H9 (cell line): ENCODE measurements around the gene ABCC2. TPM values are rescaled to one million over a fixed set of nuclear protein-coding genes. Genes with fewer than 3 reads are reported as not detected.

Experiments
- DNase-seq: peaks from one replicate; pipeline ENCODE4 v3.0.0-alpha.2; 2017
- H2AFZ ChIP-seq: one replicate; pipeline ENCODE4 v1.6.1; 2013; ENCODE audit warnings: mild to moderate bottlenecking, low read length, control low read depth, moderate library complexity
- H2AK5ac ChIP-seq: 2 replicates; pipeline ENCODE4 v1.6.1; 2013; ENCODE audit warnings: low read length, control low read depth, mixed read lengths; ENCODE audit not compliant: insufficient read length
- H2BK120ac ChIP-seq: one replicate; pipeline ENCODE4 v1.6.1; 2013; ENCODE audit warnings: low read depth, mild to moderate bottlenecking, low read length, control low read depth, inconsistent platforms; ENCODE audit not compliant: poor library complexity, severe bottlenecking
- H2BK12ac ChIP-seq: 2 replicates; pipeline ENCODE4 v1.6.1; 2013; ENCODE audit warnings: low read length, control low read depth, mixed read lengths, low read depth; ENCODE audit not compliant: insufficient read length
- H2BK15ac ChIP-seq: 2 replicates; pipeline ENCODE4 v1.6.1; 2013; ENCODE audit warnings: low read depth, low read length, control low read depth
- H2BK20ac ChIP-seq: one replicate; pipeline ENCODE4 v1.6.1; 2013; ENCODE audit warnings: low read depth, mild to moderate bottlenecking, low read length, control low read depth, inconsistent platforms; ENCODE audit not compliant: poor library complexity, severe bottlenecking
- H2BK5ac ChIP-seq: 2 replicates; pipeline ENCODE4 v1.6.1; 2013; ENCODE audit warnings: low read length, control low read depth, mixed read lengths; ENCODE audit not compliant: insufficient read length
- H3K14ac ChIP-seq: 2 replicates; pipeline ENCODE4 v1.6.1; 2013; ENCODE audit warnings: low read length, control low read depth; ENCODE audit not compliant: insufficient read depth
- H3K18ac ChIP-seq: 2 replicates; pipeline ENCODE4 v1.6.1; 2013; ENCODE audit warnings: low read depth, mild to moderate bottlenecking, mixed read lengths, low read length, control low read depth; ENCODE audit not compliant: insufficient read length
- H3K23ac ChIP-seq: 2 replicates; pipeline ENCODE4 v1.6.1; 2013; ENCODE audit warnings: low read length, control low read depth, mixed read lengths, low read depth; ENCODE audit not compliant: insufficient read length
- H3K23me2 ChIP-seq: 2 replicates; pipeline ENCODE4 v1.6.1; 2013; ENCODE audit warnings: low read depth, mild to moderate bottlenecking, mixed read lengths, low read length, control low read depth; ENCODE audit not compliant: insufficient read length, poor library complexity, severe bottlenecking
- H3K27ac ChIP-seq: 2 replicates; pipeline ENCODE4 v1.5.1; 2013; ENCODE audit warnings: low read length, control low read depth, mixed read lengths, low read depth; ENCODE audit not compliant: insufficient read length
- H3K27me3 ChIP-seq: 2 replicates; pipeline ENCODE4 v1.6.1; 2013; ENCODE audit warnings: low read length, control low read depth, inconsistent platforms; ENCODE audit not compliant: insufficient read depth
- H3K4ac ChIP-seq: 2 replicates; pipeline ENCODE4 v1.6.1; 2013; ENCODE audit warnings: low read depth, mild to moderate bottlenecking, control low read depth, inconsistent platforms, low read length, moderate library complexity
- H3K4me1 ChIP-seq: 2 replicates; pipeline ENCODE4 v1.6.1; 2013; ENCODE audit warnings: low read length, control low read depth, inconsistent platforms; ENCODE audit not compliant: insufficient read depth
- H3K4me2 ChIP-seq: 2 replicates; pipeline ENCODE4 v1.6.1; 2013; ENCODE audit warnings: low read length, control low read depth, mixed read lengths; ENCODE audit not compliant: insufficient read length, insufficient read depth
- H3K56ac ChIP-seq: 2 replicates; pipeline ENCODE4 v1.6.1; 2013; ENCODE audit warnings: low read depth, mild to moderate bottlenecking, mixed read lengths, low read length, control low read depth; ENCODE audit not compliant: insufficient read length
- H3K79me1 ChIP-seq: 2 replicates; pipeline ENCODE4 v1.6.1; 2013; ENCODE audit warnings: low read depth, mild to moderate bottlenecking, moderate library complexity, low read length, control low read depth, inconsistent platforms; ENCODE audit not compliant: insufficient read depth, poor library complexity, severe bottlenecking
- H3K79me2 ChIP-seq: 2 replicates; pipeline ENCODE4 v1.6.1; 2013; ENCODE audit warnings: low read length, control low read depth, inconsistent platforms; ENCODE audit not compliant: insufficient read depth
- H3K9ac ChIP-seq: 2 replicates; pipeline ENCODE4 v1.6.1; 2013; ENCODE audit warnings: low read length, control low read depth, mixed read lengths; ENCODE audit not compliant: insufficient read length; ENCODE audit errors: extremely low read depth
- H3K9me3 ChIP-seq: one replicate; pipeline ENCODE4 v1.6.1; 2013; ENCODE audit warnings: low read depth, low read length, inconsistent platforms; ENCODE audit not compliant: control insufficient read depth
- H3T11ph ChIP-seq: one replicate; pipeline ENCODE4 v1.6.1; 2013; ENCODE audit warnings: mild to moderate bottlenecking, low read length, control low read depth, inconsistent platforms
- H4K20me1 ChIP-seq: one replicate; pipeline ENCODE4 v1.6.1; 2013; ENCODE audit not compliant: control insufficient read depth, insufficient read length, insufficient read depth
- H4K5ac ChIP-seq: 2 replicates; pipeline ENCODE4 v1.6.1; 2013; ENCODE audit warnings: low read depth, mild to moderate bottlenecking, mixed read lengths, low read length, control low read depth; ENCODE audit not compliant: insufficient read length
- H4K8ac ChIP-seq: replicated peaks from 2 replicates; pipeline ENCODE4 v1.6.1; 2013; ENCODE audit warnings: low read length, control low read depth, mixed read lengths, low read depth; ENCODE audit not compliant: insufficient read length
- H4K91ac ChIP-seq: 2 replicates; pipeline ENCODE4 v1.6.1; 2013; ENCODE audit warnings: low read depth, mild to moderate bottlenecking, moderate library complexity, mixed read lengths, low read length, control low read depth; ENCODE audit not compliant: insufficient read length
- H3K27ac Mint-ChIP-seq, 3 experiments: 2 replicates in 2 of 3; 3 replicates in 1 of 3; pipeline ENCODE4 v1.8.0; 2020 to 2021; ENCODE audit warnings: mixed read lengths in 3 of 3, mild to moderate bottlenecking in 1 of 3, moderate library complexity in 1 of 3
- H3K27me3 Mint-ChIP-seq: 2 replicates; pipeline ENCODE4 v1.8.0; 2021; ENCODE audit warnings: low read depth, mild to moderate bottlenecking, moderate library complexity, mixed read lengths
- H3K36me3 Mint-ChIP-seq, 3 experiments: 2 replicates in 2 of 3; 3 replicates in 1 of 3; pipeline ENCODE4 v1.8.0; 2020 to 2021; ENCODE audit warnings: low read depth in 3 of 3, mixed read lengths in 3 of 3; ENCODE audit not compliant: insufficient read depth in 1 of 3
- H3K4me1 Mint-ChIP-seq, 2 experiments: 2 replicates each; pipeline ENCODE4 v1.8.0; 2020; ENCODE audit warnings: mixed read lengths in 2 of 2
- H3K4me3 Mint-ChIP-seq, 2 experiments: 2 replicates in 1 of 2; 3 replicates in 1 of 2; pipeline ENCODE4 v1.8.0; 2020 to 2021; ENCODE audit warnings: mild to moderate bottlenecking in 2 of 2, mixed read lengths in 2 of 2, moderate library complexity in 1 of 2
- H3K9me3 Mint-ChIP-seq, 2 experiments: 2 replicates in 1 of 2; 3 replicates in 1 of 2; pipeline ENCODE4 v1.8.0; 2020; ENCODE audit warnings: mild to moderate bottlenecking in 2 of 2, mixed read lengths in 2 of 2, moderate library complexity in 1 of 2
- WGBS: extraction: QIAGEN DNeasy Blood & Tissue Kit; methylation state at CpG from one replicate; pipeline ENCODE4 v1.1.7; 2013; ENCODE audit warnings: missing lambda C conversion rate, low lambda C conversion rate, mixed read lengths; ENCODE audit not compliant: insufficient read length; ENCODE audit errors: extremely low coverage; 5-methylcytosine and 5-hydroxymethylcytosine counted together
- total RNA-seq: library from RNA; stranded (reverse); gene quantifications from 2 replicates; pipeline ENCODE4 v1.2.1, GENCODE V29; 2021
- TF ChIP-seq, protein P1 (sequence below): fragments of 200-600 bp; sonication (generic); conservative IDR thresholded peaks from 3 replicates; pipeline ENCODE4 v1.8.0; 2021; ENCODE audit warnings: antibody characterized with exemption, mild to moderate bottlenecking

ABCC2 gene
- total RNA-seq, 1 experiment from 2014 or later = 0.68 TPM

GRCh38 chr10:99760321-99760720, 22.1 kb upstream of the ABCC2 start:
- H4K8ac ChIP-seq = no peak overlapping the region
- Mint-ChIP-seq H3K4me3 (no peak overlapping the region), H3K9me3 (no peaks in the 10 kb centered on the region), H3K4me1 (no peaks in the 10 kb centered on the region), H3K27me3 (no peaks in the 10 kb centered on the region), H3K27ac (peak overlapping the region in 2 of 3 experiments; percentile 25 to 78; a peak in 2 of 7 replicates), H3K36me3 (peaks cover 7 to 45% (median 35%) of the 10 kb centered on the region in 3 experiments; a peak in 6 of 7 replicates)
- H3K79me1 ChIP-seq = no peaks in the 10 kb centered on the region
- TF ChIP-seq, protein P1, sequence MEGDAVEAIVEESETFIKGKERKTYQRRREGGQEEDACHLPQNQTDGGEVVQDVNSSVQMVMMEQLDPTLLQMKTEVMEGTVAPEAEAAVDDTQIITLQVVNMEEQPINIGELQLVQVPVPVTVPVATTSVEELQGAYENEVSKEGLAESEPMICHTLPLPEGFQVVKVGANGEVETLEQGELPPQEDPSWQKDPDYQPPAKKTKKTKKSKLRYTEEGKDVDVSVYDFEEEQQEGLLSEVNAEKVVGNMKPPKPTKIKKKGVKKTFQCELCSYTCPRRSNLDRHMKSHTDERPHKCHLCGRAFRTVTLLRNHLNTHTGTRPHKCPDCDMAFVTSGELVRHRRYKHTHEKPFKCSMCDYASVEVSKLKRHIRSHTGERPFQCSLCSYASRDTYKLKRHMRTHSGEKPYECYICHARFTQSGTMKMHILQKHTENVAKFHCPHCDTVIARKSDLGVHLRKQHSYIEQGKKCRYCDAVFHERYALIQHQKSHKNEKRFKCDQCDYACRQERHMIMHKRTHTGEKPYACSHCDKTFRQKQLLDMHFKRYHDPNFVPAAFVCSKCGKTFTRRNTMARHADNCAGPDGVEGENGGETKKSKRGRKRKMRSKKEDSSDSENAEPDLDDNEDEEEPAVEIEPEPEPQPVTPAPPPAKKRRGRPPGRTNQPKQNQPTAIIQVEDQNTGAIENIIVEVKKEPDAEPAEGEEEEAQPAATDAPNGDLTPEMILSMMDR = no peak
- H2BK20ac ChIP-seq = no peak overlapping the region
- no peaks in the 10 kb centered on the region for H3K9me3 ChIP-seq
- H3K23me2 ChIP-seq = no peaks in the 10 kb centered on the region
- H3K4me2 ChIP-seq = no peak overlapping the region
- no peak overlapping the region for H2BK15ac ChIP-seq
- H3K14ac ChIP-seq = no peak overlapping the region
- H4K91ac ChIP-seq = no peak overlapping the region
- H2AFZ ChIP-seq = no peak overlapping the region
- no peak overlapping the region for H2BK12ac ChIP-seq
- DNase-seq = no peak
- H3K27ac ChIP-seq = no peak overlapping the region
- H3T11ph ChIP-seq = no peak overlapping the region
- no peak overlapping the region for H3K56ac ChIP-seq
- no peak overlapping the region for H3K9ac ChIP-seq
- H3K23ac ChIP-seq = no peak overlapping the region
- no peak overlapping the region for H3K4ac ChIP-seq
- H2BK5ac ChIP-seq = no peak overlapping the region
- no peaks in the 10 kb centered on the region for H3K27me3 ChIP-seq
- no CpG with 5 or more reads among the region's 1 CpG for WGBS
- no peaks in the 10 kb centered on the region for H3K4me1 ChIP-seq
- no peak overlapping the region for H2BK120ac ChIP-seq
- no peaks in the 10 kb centered on the region for H4K20me1 ChIP-seq
- H4K5ac ChIP-seq = no peak overlapping the region
- no peak overlapping the region for H3K18ac ChIP-seq
- no peaks in the 10 kb centered on the region for H3K79me2 ChIP-seq
- H2AK5ac ChIP-seq = no peak overlapping the region
